Skeletal muscle tissue (tissue), 4 donors: ENCODE measurements around the gene SPDYE18. TPM values are rescaled to one million over a fixed set of nuclear protein-coding genes. Genes with fewer than 3 reads are reported as not detected.
"Not testable (repeated sequence)": the region's sequence is repeated elsewhere in the genome, so short reads cannot be mapped to it uniquely, and the experiment has no call there.

Experiments used
- H3K27ac ChIP-seq: one replicate; pipeline ENCODE4 v1.7.0; 2013; ENCODE audit warnings: mild to moderate bottlenecking, low read depth, low read length, inconsistent platforms
- H3K27me3 ChIP-seq, 3 donors: one replicate each; pipeline ENCODE4 v1.7.0; 2013; ENCODE audit warnings: low read length in 3 of 3; ENCODE audit not compliant: control insufficient read depth in 3 of 3, insufficient read depth in 3 of 3
- H3K36me3 ChIP-seq, 3 donors: one replicate each; pipeline ENCODE4 v1.7.0; 2013; ENCODE audit warnings: low read length in 3 of 3; ENCODE audit not compliant: control insufficient read depth in 3 of 3, insufficient read depth in 3 of 3
- H3K4me1 ChIP-seq, 3 donors: one replicate each; pipeline ENCODE4 v1.7.0; 2013; ENCODE audit warnings: low read length in 3 of 3, mild to moderate bottlenecking in 3 of 3; ENCODE audit not compliant: control insufficient read depth in 3 of 3, insufficient read depth in 3 of 3
- H3K4me3 ChIP-seq, 3 donors: one replicate each; pipeline ENCODE4 v1.7.0; 2013; ENCODE audit warnings: low read length in 3 of 3
- H3K9ac ChIP-seq, 3 donors: one replicate each; pipeline ENCODE4 v1.7.0; 2013; ENCODE audit warnings: low read length in 3 of 3, mild to moderate bottlenecking in 3 of 3, moderate library complexity in 2 of 3, low read depth in 1 of 3
- H3K9me3 ChIP-seq, 3 donors: one replicate each; pipeline ENCODE4 v1.7.0; 2013; ENCODE audit warnings: low read length in 3 of 3; ENCODE audit not compliant: control insufficient read depth in 3 of 3
- total RNA-seq: library from RNA; depleted of rRNA; stranded (reverse); fragments of >200 nt; gene quantifications from one replicate; pipeline ENCODE4 v1.2.3, GENCODE V29; 2014
- donor health status: Osteomylitis.

SPDYE18 gene
- not detected for total RNA-seq

DNA sequence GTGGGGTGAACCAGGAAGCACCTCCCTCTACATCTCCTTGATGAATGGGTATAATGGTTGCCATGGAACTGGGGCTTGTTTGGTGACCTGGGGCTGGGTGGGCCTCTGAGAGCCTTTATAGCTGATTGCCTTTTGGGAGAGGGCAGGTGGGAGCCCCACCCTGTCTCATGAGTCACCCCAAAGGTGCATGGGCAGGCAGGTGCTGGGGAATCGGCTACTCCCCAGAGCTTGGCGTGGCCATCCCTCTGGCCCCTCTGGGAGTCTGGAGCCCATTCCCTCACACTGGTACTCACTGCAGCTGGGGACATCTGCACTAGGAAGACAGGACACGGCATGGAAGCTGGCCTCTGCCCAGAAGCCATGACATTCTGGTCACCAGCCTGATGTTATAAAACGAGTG, at the start of gene SPDYE18:
TSS of gene SPDYE18 (minus strand) at position 2 of the 400 bp plus-strand sequence. CDS start 2,046 bp downstream, outside the sequence.
- H3K9me3 ChIP-seq: not testable (repeated sequence)

DNA sequence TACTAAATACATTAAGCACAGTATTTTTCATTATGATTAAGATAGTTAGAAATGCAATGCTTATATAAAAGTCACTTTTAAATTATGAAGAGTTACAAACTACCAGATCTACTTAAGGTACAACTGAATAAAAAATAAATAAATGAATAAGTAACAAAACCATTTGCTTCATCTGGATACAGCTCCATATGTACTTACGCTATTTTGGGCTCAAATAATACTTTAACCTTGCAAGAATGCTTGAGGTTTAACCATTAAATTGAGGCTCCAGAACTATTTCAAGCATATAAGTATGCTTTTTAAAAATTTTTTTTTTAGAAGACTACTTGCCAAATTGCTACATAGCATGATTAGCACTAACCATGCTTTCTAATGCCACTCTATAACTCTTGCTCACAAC, 46.0 kb upstream of the SPDYE18 start:
- H3K27ac ChIP-seq, H3K4me3 ChIP-seq, H3K36me3 ChIP-seq, H3K27me3 ChIP-seq, H3K4me1 ChIP-seq, H3K9ac ChIP-seq, H3K9me3 ChIP-seq: not testable (repeated sequence)

More for the DNA sequence above, at the start of gene SPDYE18:
- H3K9ac ChIP-seq, H3K27me3 ChIP-seq, H3K4me1 ChIP-seq, H3K4me3 ChIP-seq, H3K36me3 ChIP-seq, H3K27ac ChIP-seq: not testable (repeated sequence)

GRCh38 chr7:77107659-77108058, 45.3 kb upstream of the SPDYE18 start:
- not testable (repeated sequence) for H3K4me1 ChIP-seq, H3K36me3 ChIP-seq, H3K27me3 ChIP-seq, H3K27ac ChIP-seq, H3K9me3 ChIP-seq, H3K4me3 ChIP-seq, H3K9ac ChIP-seq

- H3K9me3 ChIP-seq: not testable (repeated sequence)
Observed at GRCh38 chr7:77105904-77106303, 43.5 kb upstream of the SPDYE18 start.

DNA sequence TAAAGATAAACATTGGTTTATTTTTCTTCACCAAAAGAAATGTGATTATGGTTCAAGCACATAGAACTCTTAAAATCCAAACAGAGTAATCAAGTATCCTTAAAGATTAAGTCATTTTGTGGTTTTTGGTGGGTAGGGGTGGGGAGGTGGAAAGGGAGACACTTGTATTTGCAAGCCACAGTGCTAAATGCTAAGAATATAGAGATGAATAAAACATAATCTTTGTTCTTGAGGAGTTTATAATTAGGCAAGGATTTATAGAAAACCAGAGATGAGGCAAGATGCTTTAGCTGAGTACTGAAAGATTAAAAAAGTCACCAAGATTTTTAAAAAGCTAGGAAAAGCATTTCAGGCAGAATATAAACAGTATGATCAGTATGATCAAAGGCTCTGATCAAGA, 40.3 kb upstream of the SPDYE18 start:
- H3K27me3 ChIP-seq, H3K36me3 ChIP-seq, H3K27ac ChIP-seq, H3K9me3 ChIP-seq, H3K4me1 ChIP-seq, H3K9ac ChIP-seq, H3K4me3 ChIP-seq: not testable (repeated sequence)

More at GRCh38 chr7:77105904-77106303, 43.5 kb upstream of the SPDYE18 start:
- H3K9ac ChIP-seq, H3K4me1 ChIP-seq, H3K27ac ChIP-seq, H3K27me3 ChIP-seq, H3K36me3 ChIP-seq, H3K4me3 ChIP-seq: not testable (repeated sequence)

GRCh38 chr7:77101187-77101586, 38.8 kb upstream of the SPDYE18 start:
- H3K27ac ChIP-seq, H3K27me3 ChIP-seq, H3K4me3 ChIP-seq, H3K9ac ChIP-seq, H3K9me3 ChIP-seq, H3K36me3 ChIP-seq, H3K4me1 ChIP-seq: not testable (repeated sequence)

DNA sequence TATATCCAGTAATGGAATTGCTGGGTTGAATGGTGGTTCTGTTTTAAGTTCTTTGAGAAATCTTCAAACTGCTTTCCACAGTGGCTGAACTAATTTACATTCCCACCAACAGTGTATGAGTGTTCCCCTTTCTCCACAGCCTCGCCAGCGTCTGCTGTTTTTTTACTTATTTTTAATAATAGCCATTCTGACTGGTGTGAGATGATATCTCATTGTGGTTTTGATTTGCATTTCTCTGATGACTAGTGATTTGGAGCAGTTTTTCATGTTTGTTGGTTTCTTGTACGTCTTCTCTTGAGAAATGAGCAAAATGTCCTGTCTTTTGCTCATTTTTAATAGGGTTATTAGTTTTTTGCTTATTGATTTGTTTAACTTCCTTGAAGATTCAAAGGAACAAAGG, 38.1 kb upstream of the SPDYE18 start:
- not testable (repeated sequence) for H3K27ac ChIP-seq

GRCh38 chr7:77092301-77092700, 29.9 kb upstream of the SPDYE18 start:
- not testable (repeated sequence) for H3K36me3 ChIP-seq, H3K9ac ChIP-seq, H3K9me3 ChIP-seq, H3K4me1 ChIP-seq, H3K4me3 ChIP-seq, H3K27me3 ChIP-seq, H3K27ac ChIP-seq

More for the DNA sequence above, 38.1 kb upstream of the SPDYE18 start:
- not testable (repeated sequence) for H3K9me3 ChIP-seq, H3K9ac ChIP-seq, H3K36me3 ChIP-seq, H3K27me3 ChIP-seq, H3K4me3 ChIP-seq, H3K4me1 ChIP-seq

GRCh38 chr7:77082192-77082591, 19.8 kb upstream of the SPDYE18 start:
- H3K27ac ChIP-seq, H3K36me3 ChIP-seq, H3K9me3 ChIP-seq: not testable (repeated sequence)

DNA sequence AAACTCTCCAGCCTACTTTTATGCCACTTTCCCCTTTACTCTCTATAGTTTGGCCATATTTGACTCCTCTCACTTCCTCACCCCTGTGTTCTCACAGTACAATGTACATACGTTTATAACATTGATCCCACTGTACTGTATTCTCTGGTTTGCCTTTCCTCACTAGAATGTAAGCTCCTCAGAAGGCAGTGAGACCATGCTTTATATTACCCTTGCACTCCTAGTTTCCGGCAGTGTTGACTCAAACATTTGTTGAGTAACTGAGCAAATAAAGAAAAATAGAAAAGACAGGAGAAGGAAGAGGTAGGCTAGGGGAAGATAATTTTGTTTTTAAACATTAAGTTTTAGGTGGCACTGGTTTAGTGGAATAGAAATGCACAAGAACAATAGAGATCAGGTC, 17.9 kb upstream of the SPDYE18 start:
- H3K4me1 ChIP-seq, H3K27ac ChIP-seq, H3K36me3 ChIP-seq, H3K9me3 ChIP-seq, H3K9ac ChIP-seq, H3K4me3 ChIP-seq, H3K27me3 ChIP-seq: not testable (repeated sequence)

More at GRCh38 chr7:77082192-77082591, 19.8 kb upstream of the SPDYE18 start:
- not testable (repeated sequence) for H3K9ac ChIP-seq, H3K4me3 ChIP-seq, H3K4me1 ChIP-seq, H3K27me3 ChIP-seq

GRCh38 chr7:77079624-77080023, 17.3 kb upstream of the SPDYE18 start:
- H3K36me3 ChIP-seq, H3K9ac ChIP-seq, H3K9me3 ChIP-seq, H3K4me3 ChIP-seq, H3K4me1 ChIP-seq, H3K27me3 ChIP-seq: not testable (repeated sequence)
- H3K27ac ChIP-seq: peak overlapping the region; percentile 40
